Non-pigmented ciliary epithelial cell (primary cell): ENCODE results near the gene ZNF746.

ENCODE experiments used
- DNase-seq: peaks from one replicate; pipeline ENCODE4 v3.0.0-alpha.2; 2010; ENCODE audit warnings: low read depth

The ZNF746 gene

GRCh38 chr7:149490083-149490760 is 7.4 kb downstream of the ZNF746 start:
- no peak for DNase-seq

GRCh38 chr7:149489391-149490024 is 8.1 kb downstream of the ZNF746 start:
- no peak for DNase-seq

GRCh38 chr7:149479568-149479967 is 18.0 kb downstream of the ZNF746 start:
- DNase-seq, result no peak

DNA sequence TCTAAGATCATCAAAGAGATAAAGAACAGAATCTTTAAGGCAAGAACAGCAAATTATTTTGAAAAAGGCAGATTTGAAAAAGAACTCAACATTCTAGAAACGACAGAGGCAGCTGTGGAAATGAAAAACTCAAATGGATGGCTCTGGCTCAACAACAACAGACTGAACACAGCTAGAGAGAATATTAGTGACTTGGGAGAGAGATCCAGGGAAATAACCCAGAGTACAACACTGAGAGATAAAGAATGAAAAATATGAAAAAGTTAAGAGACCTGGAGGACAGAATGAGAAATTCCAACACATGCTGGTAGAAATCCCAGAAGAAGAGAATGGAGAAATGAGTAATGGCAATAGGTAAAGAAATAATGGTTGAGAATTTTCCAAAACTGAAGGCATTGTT is 18.9 kb downstream of the ZNF746 start:
- DNase-seq, result no peak

- no peak for DNase-seq
These were observed 19.8 kb downstream of the ZNF746 start for GRCh38 chr7:149477494-149478443.

DNA sequence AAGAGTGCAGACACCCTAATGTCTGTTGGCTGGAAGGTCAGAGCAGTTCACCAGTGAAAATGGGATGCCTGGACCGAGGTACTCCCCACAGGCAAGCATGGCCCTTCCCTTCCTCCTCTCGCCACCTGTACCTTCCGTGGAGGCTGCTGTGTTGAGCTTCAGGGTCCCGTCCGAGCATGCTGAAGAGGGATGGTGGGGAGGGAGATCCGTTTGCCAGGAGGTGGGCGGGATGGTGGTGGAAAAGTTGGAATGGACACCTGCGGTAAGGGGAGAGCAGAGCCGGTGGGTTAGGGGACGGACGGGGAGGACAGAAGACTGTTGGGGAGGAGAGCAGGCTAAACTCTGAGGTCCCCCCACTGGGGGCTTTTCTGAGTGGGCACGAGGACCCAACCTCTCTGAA is 20.8 kb downstream of the ZNF746 start:
- no peak for DNase-seq

- DNase-seq, result no peak
These were observed 22.2 kb downstream of the ZNF746 start for GRCh38 chr7:149475121-149476045.

- no peak for DNase-seq
These were observed 23.1 kb downstream of the ZNF746 start for GRCh38 chr7:149474309-149475120.

GRCh38 chr7:149473251-149473650 is 24.4 kb downstream of the ZNF746 start:
- DNase-seq, result no peak

DNA sequence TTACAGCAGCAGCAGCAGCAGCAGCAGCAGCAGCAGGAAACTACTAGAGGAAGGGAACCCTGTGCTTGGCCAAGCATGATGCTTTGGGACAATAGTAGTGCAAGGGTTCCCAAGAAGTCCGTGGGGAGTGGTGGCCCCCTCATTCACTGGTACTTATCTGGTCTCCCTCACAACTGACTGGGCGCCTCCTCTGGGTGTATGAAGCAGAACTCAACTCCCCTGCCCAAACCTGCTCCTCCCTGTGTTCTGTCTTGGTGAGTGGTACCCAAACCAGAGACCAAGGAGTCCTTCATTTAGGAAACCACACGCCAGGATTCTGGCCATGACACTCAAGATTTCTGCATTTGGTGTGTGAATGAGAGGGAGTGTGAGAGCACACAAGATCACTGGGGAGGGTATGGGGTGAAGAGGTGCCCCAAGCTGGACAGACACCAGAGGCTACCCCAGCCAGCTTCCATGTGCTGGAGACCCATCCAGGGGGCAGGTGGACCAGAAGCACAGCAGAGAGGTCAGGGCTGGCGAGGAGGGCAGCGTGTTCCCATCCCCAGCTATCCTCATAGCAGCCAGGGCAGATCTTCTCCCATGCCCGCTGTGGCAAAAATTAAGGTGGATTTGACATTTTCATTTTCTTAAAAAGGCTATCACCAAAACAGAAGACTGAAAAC is 26.2 kb downstream of the ZNF746 start:
- no peak for DNase-seq

DNA sequence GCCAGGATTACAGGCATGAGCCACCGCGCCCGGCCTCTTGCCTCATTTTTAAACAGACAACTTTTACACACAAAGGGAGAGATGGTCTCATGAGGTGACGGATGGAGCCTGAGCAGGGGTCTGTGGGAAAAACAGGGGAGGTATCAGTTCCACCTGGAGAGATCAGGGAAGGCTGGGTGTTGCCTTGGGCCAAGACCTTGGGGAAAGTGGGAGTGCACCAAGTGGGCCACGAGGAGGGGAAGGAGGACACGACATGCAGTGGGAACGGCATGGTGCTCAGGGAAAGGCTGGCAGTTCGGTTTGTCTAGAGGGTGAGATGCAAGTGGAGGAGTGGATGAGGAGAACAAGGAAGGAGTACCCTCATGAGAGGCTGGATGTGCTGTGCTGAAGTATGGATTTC is 27.8 kb downstream of the ZNF746 start:
- no peak for DNase-seq

DNA sequence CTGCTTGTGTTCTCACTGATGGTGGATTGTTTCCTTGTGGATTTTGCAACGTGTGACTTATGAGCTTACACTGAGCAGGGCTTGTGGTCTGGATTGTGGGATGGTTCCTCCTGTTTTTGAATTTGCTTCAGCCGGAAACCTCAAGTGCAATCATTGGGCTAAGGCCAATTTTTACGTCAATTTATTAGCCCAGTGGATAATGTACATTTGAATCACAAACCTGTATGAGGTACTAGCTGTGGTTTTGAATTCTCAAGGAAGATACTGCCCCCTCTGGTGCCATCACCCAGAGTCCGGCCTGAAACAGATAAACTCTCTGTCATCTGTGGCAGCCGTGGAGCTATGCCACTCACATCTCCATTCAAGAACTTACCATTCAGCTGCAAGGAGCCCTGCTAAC is 29.4 kb downstream of the ZNF746 start:
- DNase-seq, result peak; percentile 5

DNA sequence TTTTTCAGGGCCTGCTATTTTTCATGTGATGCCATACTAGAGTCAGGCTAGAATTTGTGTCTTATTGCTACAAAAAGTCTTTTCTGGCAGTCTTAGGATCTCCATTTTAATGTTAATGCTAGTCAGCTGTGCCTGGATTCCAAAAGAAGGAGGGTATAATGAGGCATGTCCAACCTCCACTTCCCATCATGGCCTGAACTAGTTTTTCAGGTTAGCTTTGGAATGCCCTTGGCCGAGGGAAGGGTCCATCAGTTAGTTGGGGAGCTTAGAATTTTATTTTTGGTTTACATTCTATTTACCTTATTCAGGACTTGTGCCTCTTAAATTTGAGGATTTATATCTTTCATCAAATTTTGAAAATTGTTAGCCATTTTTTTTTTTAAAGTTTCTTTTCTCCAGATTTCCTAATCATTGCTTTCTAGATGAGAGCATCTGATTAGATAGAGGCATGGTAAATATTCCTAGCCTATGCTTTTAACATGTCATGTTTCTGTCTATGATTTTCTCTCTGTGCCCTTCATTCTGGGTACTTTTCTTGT is 30.2 kb downstream of the ZNF746 start:
- DNase-seq, result no peak

- no peak for DNase-seq
These were observed 31.2 kb downstream of the ZNF746 start for GRCh38 chr7:149466364-149466763.

DNA sequence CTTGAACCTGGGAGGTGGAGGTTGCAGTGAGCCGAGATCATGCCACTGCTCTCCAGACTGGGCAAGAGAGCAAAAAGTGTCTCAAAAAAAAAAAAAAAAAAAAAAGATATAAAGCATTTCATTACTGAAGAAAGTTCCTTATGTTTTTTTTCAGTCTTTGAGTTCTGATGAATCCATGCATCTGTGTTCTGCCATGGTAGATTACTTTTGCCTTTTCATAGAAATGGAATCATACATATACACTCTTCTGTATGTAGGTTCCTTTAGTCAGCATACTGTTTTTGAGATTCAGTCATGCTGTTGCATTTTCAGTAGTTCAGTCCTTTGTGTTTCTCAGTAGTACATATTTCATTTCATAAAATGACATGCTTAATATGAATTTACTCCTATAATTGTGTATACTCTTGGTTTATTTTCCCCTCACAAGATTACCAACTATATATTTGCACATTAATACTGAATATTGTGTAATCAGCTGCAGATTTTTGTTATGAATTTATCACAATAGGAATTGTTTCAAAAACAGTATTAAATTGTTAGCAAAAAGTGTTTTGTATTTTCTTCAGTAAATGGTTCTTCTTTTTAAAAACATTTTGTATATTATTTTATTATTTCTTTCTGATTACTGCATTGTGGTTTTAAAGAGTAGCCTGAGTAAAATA is 34.0 kb downstream of the ZNF746 start:
- no peak for DNase-seq

GRCh38 chr7:149462101-149462520 is 35.5 kb downstream of the ZNF746 start:
- DNase-seq, result no peak

- peak; percentile 46 for DNase-seq
These were observed 36.9 kb downstream of the ZNF746 start, which contains the start of gene ZNF777 for GRCh38 chr7:149460493-149461277. ZNF777 (minus strand) TSS chr7:149461062; CDS start chr7:149456022, 5,040 bp downstream.
